K562 (cell line): Measurements from ENCODE around the gene APOC1. TPM values are rescaled to one million over a fixed set of nuclear protein-coding genes. Genes with fewer than 3 reads are reported as not detected.
A peak's percentile ranks its signal among the peaks of the same experiment; 100 is the strongest.

ENCODE experiments used
- ARID2 ChIP-seq: fragments of 450-650 bp; IDR thresholded peaks from 2 replicates; pipeline ENCODE4 v1.6.1; 2017; ENCODE audit warnings: antibody characterized with exemption, mild to moderate bottlenecking
- EWSR1 ChIP-seq: fragments of 450-650 bp; IDR thresholded peaks from 2 replicates; pipeline ENCODE4 v1.6.1; 2018; ENCODE audit warnings: borderline replicate concordance, mild to moderate bottlenecking, low read depth, moderate library complexity; ENCODE audit not compliant: partially characterized antibody
- HNRNPK ChIP-seq: fragments of 200-400 bp; formaldehyde crosslinking; IDR thresholded peaks from one replicate; pipeline ENCODE4 v1.6.1; 2018; ENCODE audit warnings: mild to moderate bottlenecking, low read depth, low read length; ENCODE audit not compliant: poor library complexity, severe bottlenecking
- KLF13 ChIP-seq: fragments of 450-650 bp; IDR thresholded peaks from 2 replicates; pipeline ENCODE4 v1.6.1; 2016; ENCODE audit warnings: missing genetic modification characterization, low read depth, mild to moderate bottlenecking, missing compliant biosample characterization, moderate library complexity, borderline replicate concordance
- NFATC3 ChIP-seq: fragments of 450-650 bp; IDR thresholded peaks from 2 replicates; pipeline ENCODE4 v1.6.1; 2017; ENCODE audit warnings: mild to moderate bottlenecking
- POLR2G ChIP-seq: fragments of 200-400 bp; formaldehyde crosslinking; IDR thresholded peaks from 2 replicates; pipeline ENCODE4 v1.6.1; 2017; ENCODE audit warnings: low read depth, mild to moderate bottlenecking, antibody characterized with exemption, low read length, moderate library complexity
- RAD21 ChIP-seq, 2 experiments: fragments of 250-450 bp in 1 of 2; fragments of 450-650 bp in 1 of 2; sonication (Bioruptor Pico) in 1 of 2; formaldehyde crosslinking in 1 of 2; IDR thresholded peaks in 1 of 2; conservative IDR thresholded peaks in 1 of 2; 2 replicates each; pipeline versions ENCODE4 v1.4.0 to v1.8.0; 2020 to 2022; ENCODE audit warnings: mild to moderate bottlenecking in 2 of 2, moderate library complexity in 1 of 2
- SIN3B ChIP-seq: fragments of 450-650 bp; IDR thresholded peaks from 2 replicates; pipeline ENCODE4 v1.6.1; 2017; ENCODE audit warnings: low read depth, mild to moderate bottlenecking, moderate library complexity
- SMARCB1 ChIP-seq: IDR thresholded peaks from 2 replicates; pipeline ENCODE4 v1.6.1; 2011; ENCODE audit warnings: improper control_type of control experiment, low read depth; ENCODE audit not compliant: insufficient read length
- SMC3 ChIP-seq: conservative IDR thresholded peaks from 2 replicates; pipeline ENCODE4 v1.6.1; 2011; ENCODE audit warnings: low read depth, low read length, improper control_type of control experiment; ENCODE audit not compliant: insufficient read depth
- TARDBP ChIP-seq: fragments of 450-650 bp; IDR thresholded peaks from 2 replicates; pipeline ENCODE4 v1.6.1; 2016
- ZNF133 ChIP-seq: fragments of 250-450 bp; sonication (Bioruptor Pico); IDR thresholded peaks from 2 replicates; pipeline ENCODE4 v1.4.0; 2020; ENCODE audit warnings: mild to moderate bottlenecking
- ZNF668 ChIP-seq: fragments of 250-450 bp; sonication (Bioruptor Pico); IDR thresholded peaks from 2 replicates; pipeline ENCODE4 v1.8.0; 2022; ENCODE audit warnings: mild to moderate bottlenecking, inconsistent platforms
- polyA plus RNA-seq, 8 experiments: library from polyadenylated mRNA; depleted of rRNA in 4 of 8; stranded (reverse) in 5 of 8; unstranded in 3 of 8; fragments of >200 nt; fragmentation: Nextera tagmentation in 2 of 8; fragmentation: Illumina TruSeq in 1 of 8; extraction: Ambion mirVana in 2 of 8; extraction: Trizol in 1 of 8; gene quantifications; 2 replicates each; pipeline versions ENCODE4 v1.2.1 to v1.2.3, GENCODE V29; 2011 to 2014; ENCODE audit warnings: inconsistent platforms in 1 of 8, missing spikeins in 1 of 8
- total RNA-seq, 7 experiments: library from RNA; depleted of rRNA in 6 of 7; stranded (reverse); fragments of >200 nt in 6 of 7; fragmentation: Illumina TruSeq in 2 of 7; extraction: Trizol in 2 of 7; gene quantifications; 2 replicates each; pipeline versions ENCODE4 v1.2.1 to v1.2.3, GENCODE V29; 2011 to 2021; ENCODE audit warnings: low replicate concordance in 1 of 7
- TF ChIP-seq, protein P1 (sequence below), 2 experiments: fragments of 450-650 bp; formaldehyde crosslinking in 1 of 2; IDR thresholded peaks; 2 replicates each; pipeline versions ENCODE4 v1.4.0 to v1.6.1; 2014 to 2020; ENCODE audit warnings: mild to moderate bottlenecking in 2 of 2, borderline replicate concordance in 1 of 2, low read depth in 1 of 2
- TF ChIP-seq, protein P2 (sequence below): fragments of 200-800 bp; sonication (Bioruptor generic); IDR thresholded peaks from 2 replicates; pipeline ENCODE4 v1.6.1; 2017; ENCODE audit warnings: missing genetic modification characterization, missing compliant biosample characterization
- TF ChIP-seq, protein P3 (sequence below): fragments of 450-650 bp; formaldehyde crosslinking; IDR thresholded peaks from 2 replicates; pipeline ENCODE4 v1.4.0; 2022; ENCODE audit warnings: mild to moderate bottlenecking, moderate library complexity

The APOC1 gene
- total and polyA plus RNA-seq, 9 of the 15 experiments (the other 6 are each of a cell fraction or from before 2014, with no cell fraction given): 115 to 408 (median 220) TPM

DNA sequence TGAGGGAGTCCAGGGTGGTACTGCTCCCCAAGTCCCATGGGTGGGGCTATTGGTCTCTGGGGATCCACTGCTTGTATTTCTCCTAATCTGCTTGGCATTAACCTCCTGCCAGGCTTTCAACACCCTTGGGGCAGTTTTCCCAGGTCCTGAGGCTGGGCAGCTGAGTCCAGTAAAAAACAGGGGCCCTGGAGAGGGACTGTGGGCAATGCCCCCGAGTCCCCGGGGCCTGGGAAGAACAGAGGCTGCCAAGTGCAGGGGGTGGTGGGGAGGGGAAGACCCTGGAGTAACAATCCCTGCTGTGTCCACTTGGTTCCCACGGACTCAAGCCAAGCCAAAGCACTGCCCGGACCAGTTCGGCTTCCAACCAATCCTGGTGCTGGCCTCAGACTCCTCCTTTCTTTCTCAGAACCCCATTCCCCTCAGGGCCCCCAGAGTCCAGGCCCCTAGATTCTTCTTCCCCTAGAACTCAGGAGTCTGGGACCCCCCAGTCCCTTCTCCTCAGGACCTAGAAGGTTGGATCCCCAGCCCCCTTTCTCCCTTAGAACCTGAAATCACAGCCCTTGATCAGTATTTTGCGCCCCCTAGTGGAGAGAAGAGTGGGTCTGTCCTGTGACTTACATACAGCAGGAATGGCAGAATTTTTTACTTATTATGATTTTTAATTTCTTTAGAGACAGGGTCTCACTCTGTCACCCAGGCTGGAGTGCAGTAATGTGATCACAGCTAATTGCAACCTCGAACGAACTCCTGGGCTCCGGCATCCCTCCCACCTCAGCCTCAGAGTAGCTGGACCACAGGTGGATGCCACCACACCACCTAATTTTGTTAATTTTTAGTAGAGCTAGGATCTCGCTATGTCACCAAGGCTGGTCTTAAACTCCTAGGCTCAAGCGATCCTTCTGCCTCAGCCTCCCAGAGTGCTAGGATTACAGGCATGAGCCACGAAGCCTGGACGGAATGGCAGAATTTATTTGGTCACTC is 37.1 kb downstream of the APOC1 start (continued):
- TF ChIP-seq POLR2G (no peak), NFATC3 (no peak), ZNF133 (no peak), RAD21 (CRISPR knock-in tag; conservative IDR thresholded peaks at IDR 0.05 in 1 of 2, IDR thresholded peaks at IDR 0.05 in 1 of 2) (peak; percentile 76 to 84), HNRNPK (no peak), KLF13 (no peak), ZNF668 (no peak), EWSR1 (no peak), ARID2 (0 out of 2 replicates have a peak, but pooled peaks have one; percentile 38), SMC3 (peak; percentile 72; the same call in 1 of the 2 replicates), SMARCB1 (no peak), SIN3B (no peak), TARDBP (no peak)
- TF ChIP-seq, protein P1, sequence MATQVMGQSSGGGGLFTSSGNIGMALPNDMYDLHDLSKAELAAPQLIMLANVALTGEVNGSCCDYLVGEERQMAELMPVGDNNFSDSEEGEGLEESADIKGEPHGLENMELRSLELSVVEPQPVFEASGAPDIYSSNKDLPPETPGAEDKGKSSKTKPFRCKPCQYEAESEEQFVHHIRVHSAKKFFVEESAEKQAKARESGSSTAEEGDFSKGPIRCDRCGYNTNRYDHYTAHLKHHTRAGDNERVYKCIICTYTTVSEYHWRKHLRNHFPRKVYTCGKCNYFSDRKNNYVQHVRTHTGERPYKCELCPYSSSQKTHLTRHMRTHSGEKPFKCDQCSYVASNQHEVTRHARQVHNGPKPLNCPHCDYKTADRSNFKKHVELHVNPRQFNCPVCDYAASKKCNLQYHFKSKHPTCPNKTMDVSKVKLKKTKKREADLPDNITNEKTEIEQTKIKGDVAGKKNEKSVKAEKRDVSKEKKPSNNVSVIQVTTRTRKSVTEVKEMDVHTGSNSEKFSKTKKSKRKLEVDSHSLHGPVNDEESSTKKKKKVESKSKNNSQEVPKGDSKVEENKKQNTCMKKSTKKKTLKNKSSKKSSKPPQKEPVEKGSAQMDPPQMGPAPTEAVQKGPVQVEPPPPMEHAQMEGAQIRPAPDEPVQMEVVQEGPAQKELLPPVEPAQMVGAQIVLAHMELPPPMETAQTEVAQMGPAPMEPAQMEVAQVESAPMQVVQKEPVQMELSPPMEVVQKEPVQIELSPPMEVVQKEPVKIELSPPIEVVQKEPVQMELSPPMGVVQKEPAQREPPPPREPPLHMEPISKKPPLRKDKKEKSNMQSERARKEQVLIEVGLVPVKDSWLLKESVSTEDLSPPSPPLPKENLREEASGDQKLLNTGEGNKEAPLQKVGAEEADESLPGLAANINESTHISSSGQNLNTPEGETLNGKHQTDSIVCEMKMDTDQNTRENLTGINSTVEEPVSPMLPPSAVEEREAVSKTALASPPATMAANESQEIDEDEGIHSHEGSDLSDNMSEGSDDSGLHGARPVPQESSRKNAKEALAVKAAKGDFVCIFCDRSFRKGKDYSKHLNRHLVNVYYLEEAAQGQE (IDR thresholded peaks at IDR 0.05; ENCODE audit: borderline replicate concordance): peak; percentile 73
- TF ChIP-seq, protein P1 (CRISPR knock-in tag; IDR thresholded peaks at IDR 0.05; ENCODE audit: low read depth): no peak
- TF ChIP-seq, protein P2, sequence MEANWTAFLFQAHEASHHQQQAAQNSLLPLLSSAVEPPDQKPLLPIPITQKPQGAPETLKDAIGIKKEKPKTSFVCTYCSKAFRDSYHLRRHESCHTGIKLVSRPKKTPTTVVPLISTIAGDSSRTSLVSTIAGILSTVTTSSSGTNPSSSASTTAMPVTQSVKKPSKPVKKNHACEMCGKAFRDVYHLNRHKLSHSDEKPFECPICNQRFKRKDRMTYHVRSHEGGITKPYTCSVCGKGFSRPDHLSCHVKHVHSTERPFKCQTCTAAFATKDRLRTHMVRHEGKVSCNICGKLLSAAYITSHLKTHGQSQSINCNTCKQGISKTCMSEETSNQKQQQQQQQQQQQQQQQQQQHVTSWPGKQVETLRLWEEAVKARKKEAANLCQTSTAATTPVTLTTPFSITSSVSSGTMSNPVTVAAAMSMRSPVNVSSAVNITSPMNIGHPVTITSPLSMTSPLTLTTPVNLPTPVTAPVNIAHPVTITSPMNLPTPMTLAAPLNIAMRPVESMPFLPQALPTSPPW: 0 out of 2 replicates have a peak, but pooled peaks have one; percentile 16
- TF ChIP-seq, protein P3, sequence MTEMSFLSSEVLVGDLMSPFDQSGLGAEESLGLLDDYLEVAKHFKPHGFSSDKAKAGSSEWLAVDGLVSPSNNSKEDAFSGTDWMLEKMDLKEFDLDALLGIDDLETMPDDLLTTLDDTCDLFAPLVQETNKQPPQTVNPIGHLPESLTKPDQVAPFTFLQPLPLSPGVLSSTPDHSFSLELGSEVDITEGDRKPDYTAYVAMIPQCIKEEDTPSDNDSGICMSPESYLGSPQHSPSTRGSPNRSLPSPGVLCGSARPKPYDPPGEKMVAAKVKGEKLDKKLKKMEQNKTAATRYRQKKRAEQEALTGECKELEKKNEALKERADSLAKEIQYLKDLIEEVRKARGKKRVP (CRISPR knock-in tag): no peak
